Epithelial cell of proximal tubule (primary cell): ENCODE results near the gene TLL1. TPM values are rescaled to one million over a fixed set of nuclear protein-coding genes. Genes with fewer than 3 reads are reported as not detected.

Experiments used
- DNase-seq: peaks from one replicate; pipeline ENCODE4 v3.0.0-alpha.2; 2011; ENCODE audit warnings: low read depth
- H3K4me3 ChIP-seq: 2 replicates; pipeline ENCODE4 v1.5.1; 2011; ENCODE audit warnings: low read depth, mild to moderate bottlenecking, low read length
- CTCF ChIP-seq: conservative IDR thresholded peaks from 2 replicates; pipeline ENCODE4 v1.5.1; 2012; ENCODE audit warnings: low read depth, mild to moderate bottlenecking, low read length
- total RNA-seq: library from RNA; depleted of rRNA; stranded (reverse); fragments of >200 nt; gene quantifications from 2 replicates; pipeline ENCODE4 v1.2.3, GENCODE V29; 2015

TLL1 gene
- total RNA-seq, 1 donor from 2014 or later, result 2.6 TPM

DNA sequence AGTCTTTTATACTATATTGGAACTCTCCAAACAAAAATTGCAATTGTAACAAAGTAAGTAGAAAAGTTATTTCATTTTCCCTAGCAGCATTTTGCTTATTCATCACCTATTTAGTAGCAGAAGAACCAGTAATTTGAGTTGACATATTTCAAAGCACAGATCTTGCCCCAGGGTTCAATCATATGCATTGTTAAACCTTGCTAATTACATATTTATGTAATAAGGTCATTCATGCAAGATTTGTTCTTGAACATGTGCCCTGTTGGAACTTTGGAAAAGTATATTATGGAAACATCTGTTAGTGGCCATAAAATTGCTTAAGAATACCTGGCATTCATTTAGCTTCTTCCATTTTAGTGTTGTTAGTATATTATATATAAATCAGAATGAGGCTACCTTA lies 191.7 kb downstream of the TLL1 start:
- DNase-seq, result no peak
- no peak for TF ChIP-seq CTCF
- H3K4me3 ChIP-seq, result no peak overlapping the region

DNA sequence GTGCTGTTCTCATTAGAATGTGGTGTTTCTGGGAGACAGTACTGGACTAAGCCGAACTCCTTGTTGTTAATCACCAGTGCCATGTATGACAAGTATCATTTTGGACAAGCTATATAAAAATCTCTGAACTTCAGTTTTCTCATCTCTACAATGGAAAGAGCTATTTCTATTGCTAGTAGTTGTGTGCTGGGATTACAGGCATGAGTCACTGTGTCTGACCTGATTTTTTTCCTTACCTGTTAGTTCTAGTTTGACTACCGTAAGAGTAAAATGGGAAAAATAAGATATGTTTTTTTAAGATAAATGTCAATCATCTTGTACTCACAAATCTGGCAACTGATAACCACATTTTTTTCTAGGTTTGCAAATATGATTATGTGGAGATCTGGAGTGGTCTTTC lies 192.3 kb downstream of the TLL1 start:
- H3K4me3 ChIP-seq, result no peak overlapping the region
- TF ChIP-seq CTCF, result no peak
- no peak for DNase-seq

DNA sequence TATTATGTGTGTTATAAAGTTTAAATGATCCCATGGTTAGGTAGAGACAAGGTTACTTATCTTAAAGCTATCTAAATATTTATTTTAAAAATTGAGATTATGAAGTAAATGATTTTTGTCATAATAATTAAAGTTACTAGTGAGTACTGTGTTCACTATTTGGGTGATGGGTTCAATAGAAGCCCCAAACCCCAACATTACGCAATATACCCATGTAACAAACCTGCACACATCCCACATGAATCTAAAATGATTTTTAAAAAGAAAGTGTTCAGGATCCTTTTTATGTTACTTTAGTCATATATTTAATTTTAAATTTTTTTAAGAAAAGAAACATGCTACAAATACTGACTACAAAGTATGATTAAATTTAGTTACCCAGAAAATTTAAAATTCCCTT lies 193.9 kb downstream of the TLL1 start:
- DNase-seq, result no peak
- no peak overlapping the region for H3K4me3 ChIP-seq
- no peak for TF ChIP-seq CTCF

GRCh38 chr4:166067915-166068314 lies 194.9 kb downstream of the TLL1 start:
- TF ChIP-seq CTCF, result no peak
- DNase-seq, result no peak
- no peak overlapping the region for H3K4me3 ChIP-seq

DNA sequence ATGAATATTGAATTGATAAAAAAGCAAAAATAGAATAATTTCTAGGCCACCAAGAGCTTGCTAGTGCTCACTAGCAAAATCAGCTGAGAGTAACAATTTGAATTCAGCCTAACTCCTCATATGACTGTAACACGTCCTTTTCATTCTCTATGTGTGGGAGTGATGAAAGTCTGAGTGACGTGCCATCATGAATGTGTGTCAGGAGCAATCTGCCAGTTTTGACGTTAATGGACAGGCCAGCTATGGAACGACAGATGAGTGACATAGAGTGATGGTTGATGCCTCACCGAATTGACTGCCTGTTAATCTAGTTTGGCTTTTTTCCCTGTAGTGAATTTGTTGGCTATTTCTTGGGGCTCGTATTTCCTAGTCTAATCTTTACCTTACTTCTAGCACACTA lies 200.7 kb downstream of the TLL1 start:
- no peak overlapping the region for H3K4me3 ChIP-seq
- no peak for DNase-seq
- TF ChIP-seq CTCF, result no peak

DNA sequence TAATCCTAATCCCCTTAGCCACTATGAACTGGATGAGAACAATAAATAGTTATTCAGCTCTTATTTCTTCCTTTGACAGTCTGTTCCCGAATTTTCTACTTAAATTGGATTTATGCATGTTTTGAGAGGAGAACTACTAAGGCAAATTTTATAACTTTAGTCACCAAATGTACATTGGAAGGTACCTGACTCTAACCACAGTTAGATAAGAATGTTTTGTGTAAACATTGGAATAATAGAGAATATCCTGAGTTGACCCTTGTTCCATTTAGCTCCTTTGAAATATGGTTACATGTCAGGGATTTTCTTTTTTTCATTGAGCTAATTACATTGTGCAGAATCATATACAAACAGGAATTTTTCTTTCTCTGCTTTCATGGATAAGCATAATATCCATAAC lies 202.6 kb downstream of the TLL1 start:
- TF ChIP-seq CTCF, result no peak
- no peak overlapping the region for H3K4me3 ChIP-seq
- DNase-seq, result no peak

DNA sequence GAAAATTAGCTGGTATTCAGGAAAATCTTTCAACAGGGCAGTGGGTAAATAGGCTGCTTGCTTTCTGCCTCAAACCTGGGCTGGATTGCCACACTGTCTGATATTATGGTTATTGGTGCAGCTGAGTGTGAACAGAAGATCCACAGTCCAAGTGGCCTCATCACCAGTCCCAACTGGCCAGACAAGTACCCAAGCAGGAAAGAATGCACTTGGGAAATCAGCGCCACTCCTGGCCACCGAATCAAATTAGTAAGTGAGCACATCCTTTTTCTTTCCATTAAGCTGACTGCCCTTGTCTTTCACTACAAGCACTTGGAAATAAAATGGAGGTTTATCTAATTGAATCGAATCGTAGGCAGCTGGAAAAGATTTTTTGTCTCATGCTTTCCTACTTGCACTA lies 204.7 kb downstream of the TLL1 start:
- DNase-seq, result no peak
- no peak overlapping the region for H3K4me3 ChIP-seq
- no peak for TF ChIP-seq CTCF
